Keratinocyte (primary cell): ENCODE measurements around the gene LCA5. TPM values are rescaled to one million over a fixed set of nuclear protein-coding genes. Genes with fewer than 3 reads are reported as not detected.
"Not testable (repeated sequence)": the region's sequence is repeated elsewhere in the genome, so short reads cannot be mapped to it uniquely, and the experiment has no call there.

Experiments used
- DNase-seq: peaks from one replicate; pipeline ENCODE4 v3.0.0-alpha.2; 2011; ENCODE audit warnings: low read depth, missing footprints, low spot score
- FAIRE-seq: peaks from 2 replicates; lab custom pipeline; 2011; peaks lifted over from hg19 to GRCh38; lab: Jason Lieb, UNC
- H2AFZ ChIP-seq: 2 replicates; pipeline ENCODE4 v1.6.0; 2012; ENCODE audit warnings: low read length, control low read depth, inconsistent platforms; ENCODE audit not compliant: control insufficient read depth
- H3K27ac ChIP-seq: 2 replicates; pipeline ENCODE4 v1.5.1; 2011; ENCODE audit warnings: low read length; ENCODE audit not compliant: control insufficient read depth, insufficient read depth
- H3K27me3 ChIP-seq: 3 replicates; pipeline ENCODE4 v1.6.0; 2011; ENCODE audit warnings: low read length; ENCODE audit not compliant: control insufficient read depth, insufficient read depth; ENCODE audit errors: extremely low read depth
- H3K36me3 ChIP-seq, 2 experiments: 2 replicates in 1 of 2; 3 replicates in 1 of 2; pipeline ENCODE4 v1.5.1; 2011; ENCODE audit warnings: low read length in 2 of 2, mild to moderate bottlenecking in 1 of 2; ENCODE audit not compliant: control insufficient read depth in 2 of 2, insufficient read depth in 2 of 2; ENCODE audit errors: extremely low read depth in 1 of 2
- H3K4me1 ChIP-seq: 3 replicates; pipeline ENCODE4 v1.5.1; 2011; ENCODE audit warnings: low read length; ENCODE audit not compliant: control insufficient read depth, insufficient read depth; ENCODE audit errors: extremely low read depth
- H3K4me2 ChIP-seq: 3 replicates; pipeline ENCODE4 v1.6.0; 2011; ENCODE audit warnings: low read depth, low read length; ENCODE audit not compliant: control insufficient read depth, insufficient read depth; ENCODE audit errors: extremely low read depth
- H3K4me3 ChIP-seq, 3 experiments: fragments of 200-600 bp in 1 of 3; sonication (generic) in 1 of 3; 2 replicates in 2 of 3; 3 replicates in 1 of 3; pipeline ENCODE4 v1.5.1; 2011 to 2016; ENCODE audit warnings: low read length in 3 of 3, mild to moderate bottlenecking in 3 of 3, control low read depth in 2 of 3, inconsistent platforms in 1 of 3, low read depth in 1 of 3, mixed read lengths in 1 of 3, mixed run types in 1 of 3, moderate library complexity in 1 of 3; ENCODE audit not compliant: control insufficient read depth in 2 of 3, insufficient read depth in 2 of 3; ENCODE audit errors: extremely low read depth in 1 of 3
- H3K79me2 ChIP-seq: 2 replicates; pipeline ENCODE4 v1.6.0; 2012; ENCODE audit warnings: low read length; ENCODE audit not compliant: control insufficient read depth, insufficient read depth
- H3K9ac ChIP-seq: 3 replicates; pipeline ENCODE4 v1.6.0; 2011; ENCODE audit warnings: low read length; ENCODE audit not compliant: control insufficient read depth, insufficient read depth; ENCODE audit errors: extremely low read depth
- H3K9me1 ChIP-seq: 3 replicates; pipeline ENCODE4 v1.6.0; 2011; ENCODE audit warnings: low read length; ENCODE audit not compliant: control insufficient read depth, insufficient read depth; ENCODE audit errors: extremely low read depth
- H3K9me3 ChIP-seq: 2 replicates; pipeline ENCODE4 v1.5.1; 2012; ENCODE audit warnings: low read depth, low read length; ENCODE audit not compliant: control insufficient read depth
- H4K20me1 ChIP-seq: 3 replicates; pipeline ENCODE4 v1.6.0; 2011; ENCODE audit warnings: low read length; ENCODE audit not compliant: control insufficient read depth, insufficient read depth; ENCODE audit errors: extremely low read depth
- CTCF ChIP-seq, 3 experiments: IDR thresholded peaks in 1 of 3; conservative IDR thresholded peaks in 1 of 3; optimal IDR thresholded peaks in 1 of 3; 2 replicates in 2 of 3; 3 replicates in 1 of 3; pipeline versions ENCODE3 to v1.5.1; 2011; ENCODE audit warnings: low read length in 3 of 3, mild to moderate bottlenecking in 3 of 3, moderate library complexity in 2 of 3, control low read depth in 1 of 3, inconsistent platforms in 1 of 3; ENCODE audit not compliant: insufficient read depth in 2 of 3; ENCODE audit errors: extremely low read depth in 1 of 3
- EZH2 ChIP-seq: IDR thresholded peaks from one replicate; pipeline ENCODE4 v1.6.1; 2012; ENCODE audit warnings: inconsistent platforms, mild to moderate bottlenecking, low read length, moderate library complexity
- dilution Hi-C: fragments of 300-500 bp; cut with MboI; formaldehyde crosslinking; loops from one replicate; pipeline ENCODE4 v1.7.0; 2020; ENCODE audit warnings: low sequenced_read_pairs; ENCODE audit not compliant: extremely low pct_ligation_motif_present
- polyA plus RNA-seq, 5 experiments: library from polyadenylated mRNA; depleted of rRNA in 3 of 5; stranded (reverse) in 3 of 5; stranded (forward) in 1 of 5; unstranded in 1 of 5; fragments of >200 nt; gene quantifications; 1 replicate in 1 of 5; 2 replicates in 3 of 5; 3 replicates in 1 of 5; pipeline versions ENCODE4 v1.2.1 to v1.2.3, GENCODE V29; 2011 to 2012; ENCODE audit warnings: missing spikeins in 2 of 5, low read depth in 1 of 5, low replicate concordance in 1 of 5

Gene LCA5
- polyA plus RNA-seq, 1 donor (not counting 4 experiments of a cell fraction or from before 2014, with no cell fraction given): 1.6 TPM

GRCh38 chr6:79536585-79536953 is 661 bp downstream of the LCA5 start:
- Histone ChIP-seq H3K4me3 (peak overlapping the region; percentile 80 to 91 (median 89)), H3K79me2 (no peaks in the 10 kb centered on the region), H2AFZ (peak overlapping the region; percentile 96), H3K9ac (peak overlapping the region; percentile 97), H3K36me3 (no peaks in the 10 kb centered on the region), H3K9me1 (no peaks in the 10 kb centered on the region), H3K27me3 (no peaks in the 10 kb centered on the region), H3K4me2 (peak overlapping the region; percentile 94), H3K4me1 (no peaks in the 10 kb centered on the region), H3K9me3 (no peaks in the 10 kb centered on the region), H3K27ac (peak overlapping the region; percentile 98), H4K20me1 (no peaks in the 10 kb centered on the region)
- dilution Hi-C loops: no loop called here
- DNase-seq (no peak), FAIRE-seq (no peak)
- TF ChIP-seq EZH2 (no peak), CTCF (optimal IDR thresholded peaks at IDR 0.05 in 1 of 3, IDR thresholded peaks at IDR 0.05 in 1 of 3, conservative IDR thresholded peaks at IDR 0.05 in 1 of 3; ENCODE audit: extremely low read depth in 1 of 3, insufficient read depth in 2 of 3, low read length in 3 of 3) (no peak)

GRCh38 chr6:79529567-79529966 is 7.7 kb downstream of the LCA5 start:
- H3K4me3 ChIP-seq, DNase-seq, dilution Hi-C loops, H3K36me3 ChIP-seq, H3K79me2 ChIP-seq, H3K4me1 ChIP-seq, H3K27me3 ChIP-seq, H3K9ac ChIP-seq, FAIRE-seq, H2AFZ ChIP-seq, H3K4me2 ChIP-seq, H3K9me1 ChIP-seq, H3K9me3 ChIP-seq, H3K27ac ChIP-seq, H4K20me1 ChIP-seq: not testable (repeated sequence)

GRCh38 chr6:79526897-79527296 is 10.3 kb downstream of the LCA5 start:
- TF ChIP-seq CTCF (optimal IDR thresholded peaks at IDR 0.05 in 1 of 3, IDR thresholded peaks at IDR 0.05 in 1 of 3, conservative IDR thresholded peaks at IDR 0.05 in 1 of 3; ENCODE audit: extremely low read depth in 1 of 3, insufficient read depth in 2 of 3, low read length in 3 of 3) (no peak), EZH2 (no peak)
- Histone ChIP-seq H3K79me2 (no peaks in the 10 kb centered on the region), H3K4me2 (no peak overlapping the region), H3K9ac (no peak overlapping the region), H3K9me1 (no peaks in the 10 kb centered on the region), H3K36me3 (no peaks in the 10 kb centered on the region), H3K9me3 (no peaks in the 10 kb centered on the region), H4K20me1 (no peaks in the 10 kb centered on the region), H3K27ac (no peak overlapping the region), H3K4me3 (no peak overlapping the region), H2AFZ (no peak overlapping the region), H3K4me1 (no peaks in the 10 kb centered on the region), H3K27me3 (no peaks in the 10 kb centered on the region)
- dilution Hi-C loops: no loop called here
- DNase-seq: no peak
- FAIRE-seq: no peak
